HG03108 (cell line): Measurements from ENCODE around the gene CDRT15.
"Not testable (repeated sequence)": the region's sequence is repeated elsewhere in the genome, so short reads cannot be mapped to it uniquely, and the experiment has no call there.

Source experiments
- ATAC-seq: cut with Tn5 transposase; IDR thresholded peaks from one replicate; pipeline ENCODE4 v1.9.1; 2021; ENCODE audit warnings: moderate library complexity; ENCODE audit not compliant: unreplicated experiment

CDRT15 gene

DNA sequence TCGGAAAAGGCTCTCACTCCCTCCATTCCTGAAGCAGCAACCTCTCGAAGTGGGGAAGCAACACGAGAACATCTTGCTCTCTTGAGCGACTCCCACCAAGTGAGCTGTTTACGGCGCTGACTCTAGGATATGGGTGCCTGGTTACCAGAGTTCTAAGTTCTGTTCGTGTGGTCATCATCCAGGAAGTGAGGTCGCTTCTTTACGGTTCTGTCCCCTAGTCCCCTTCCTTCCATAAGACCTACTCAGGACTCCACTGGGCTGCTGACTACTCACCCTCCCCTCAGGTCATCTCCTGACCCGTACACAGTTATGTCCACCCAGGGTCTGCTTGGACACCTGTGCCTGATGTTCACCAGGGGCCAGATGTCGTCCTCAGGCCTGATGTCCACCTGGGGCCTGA, at the start of gene CDRT15:
TSS of gene CDRT15 (minus strand) at position 101 of the 400 bp plus-strand sequence. CDS start at position 72, 29 bp downstream.
- ATAC-seq, result not testable (repeated sequence)

DNA sequence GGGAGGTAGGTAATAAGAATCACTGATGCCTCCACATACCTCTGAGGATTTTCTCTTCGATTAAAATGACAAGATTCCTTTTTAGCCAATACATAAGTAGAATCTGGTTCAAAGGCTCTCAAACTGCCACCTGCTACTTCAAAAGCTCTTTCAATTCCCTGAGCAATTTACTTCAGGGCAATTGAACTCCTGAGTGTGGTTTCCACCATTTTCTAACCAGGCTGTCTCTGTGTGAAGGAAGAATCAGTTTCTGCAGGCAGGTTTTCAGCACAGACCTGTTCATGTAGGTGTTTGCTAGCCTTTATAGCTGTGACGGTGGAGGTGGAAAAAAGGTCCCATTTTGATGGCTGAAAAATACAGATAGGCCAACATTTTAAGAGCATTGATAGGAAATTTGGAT, 46.1 kb upstream of the CDRT15 start:
- ATAC-seq, result no peak

DNA sequence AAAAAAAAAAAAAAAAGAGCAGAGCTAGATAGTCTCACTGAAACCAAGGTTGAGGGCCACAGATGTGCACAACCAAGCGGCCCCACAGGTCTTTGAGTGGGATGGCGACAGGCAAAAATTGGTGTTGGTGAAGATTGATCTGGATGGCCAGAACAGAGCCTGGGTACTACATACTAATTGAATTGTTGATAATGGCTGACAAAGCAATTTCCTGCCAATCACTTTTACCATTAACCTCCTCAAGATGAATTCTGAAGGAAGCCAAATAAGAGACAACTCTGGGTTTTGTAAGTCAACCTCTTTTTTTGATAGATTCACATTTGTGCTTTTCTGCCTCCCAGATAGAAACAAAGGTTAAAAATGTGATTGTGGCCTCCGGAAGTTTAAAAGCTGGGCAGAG, 44.9 kb upstream of the CDRT15 start:
- no peak for ATAC-seq

DNA sequence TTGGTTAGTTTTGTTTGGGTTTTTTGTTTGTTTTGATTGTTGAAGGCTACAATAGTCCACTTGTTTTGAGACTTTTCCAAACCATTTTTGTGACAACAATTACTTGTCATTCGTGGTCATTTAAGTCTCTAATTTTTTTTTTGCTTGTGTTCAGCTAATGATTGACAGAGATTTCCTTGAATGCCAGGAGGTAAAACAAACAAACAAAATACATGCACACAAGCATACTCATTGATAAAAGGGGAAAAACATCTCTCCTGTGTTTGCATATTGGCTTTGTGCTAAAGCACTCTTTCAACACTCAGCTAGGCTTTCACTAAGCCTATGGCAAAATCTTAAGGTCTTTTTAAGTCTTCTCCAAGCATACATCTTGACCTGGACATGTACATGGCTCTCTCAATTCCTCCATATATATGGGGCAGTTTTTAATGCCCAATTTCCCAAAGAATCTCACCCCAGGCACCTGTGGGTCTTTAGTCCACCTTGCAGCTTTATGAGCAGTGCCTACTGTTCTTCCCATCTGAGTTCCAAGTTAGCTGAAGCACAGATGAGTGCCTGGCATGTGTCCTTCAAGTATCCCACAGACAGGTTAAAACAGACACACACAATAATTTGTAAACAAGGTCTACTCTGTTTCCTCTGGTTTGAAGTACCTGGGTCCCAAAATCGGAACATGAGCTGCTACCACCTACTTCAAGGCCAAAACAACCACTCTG, 40.0 kb upstream of the CDRT15 start:
- ATAC-seq, result no peak

DNA sequence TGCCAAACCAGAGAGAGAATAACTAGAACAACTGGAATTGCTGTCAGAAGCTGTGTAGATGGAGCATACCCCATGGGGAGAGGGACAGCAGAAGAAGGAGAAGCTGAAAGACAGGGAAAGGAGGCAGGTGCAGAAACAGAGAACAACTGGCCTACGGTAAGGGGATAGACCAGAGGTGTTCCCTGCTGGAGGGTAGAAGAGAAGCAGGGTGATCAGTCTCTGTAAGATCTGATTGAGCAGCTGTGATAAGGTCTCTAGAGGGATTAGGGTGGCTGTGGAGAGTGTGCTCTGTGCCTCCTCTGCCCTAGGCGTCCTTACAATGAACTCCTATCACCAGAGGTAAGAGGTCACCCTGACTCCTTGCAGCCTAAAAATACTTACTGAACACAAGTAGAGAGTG, 33.8 kb upstream of the CDRT15 start:
- no peak for ATAC-seq

DNA sequence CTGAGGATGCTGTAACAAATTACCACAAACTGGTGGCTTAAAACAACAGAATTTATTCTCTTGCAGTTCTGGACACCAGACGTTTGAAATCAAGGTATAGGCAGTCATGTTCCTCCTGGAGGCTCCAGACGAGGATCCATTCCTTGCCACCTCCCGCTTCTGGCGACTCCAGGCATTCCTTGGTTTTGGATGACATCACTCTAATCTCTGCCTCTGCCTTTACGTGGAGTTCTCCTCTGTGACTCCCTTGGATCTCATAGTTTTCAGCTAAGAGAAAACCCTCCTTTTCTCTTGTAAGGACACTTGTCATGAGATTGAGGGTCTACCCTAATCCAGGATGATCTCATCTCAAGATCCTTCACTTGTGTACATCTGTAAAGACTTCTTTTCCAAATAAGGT, 32.8 kb upstream of the CDRT15 start:
- ATAC-seq, result no peak

DNA sequence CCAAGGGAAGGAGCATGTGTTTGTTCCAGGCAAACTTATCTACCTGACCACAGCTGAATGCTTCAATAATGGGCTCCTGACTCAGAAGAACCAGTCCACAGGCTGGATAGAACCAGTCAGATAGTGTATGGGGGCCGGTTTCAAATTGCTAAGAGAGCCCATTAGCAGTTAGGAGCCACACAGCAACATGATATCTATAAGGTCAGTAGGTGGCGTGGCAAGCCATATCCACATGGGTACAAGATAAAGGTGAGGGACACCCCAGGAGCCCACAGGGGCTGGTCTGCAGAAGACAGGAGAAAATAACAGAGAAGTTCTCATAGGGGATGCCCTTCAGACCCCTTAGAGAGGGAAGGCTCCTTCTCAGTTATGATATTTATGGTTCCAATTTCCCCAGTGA, 31.6 kb upstream of the CDRT15 start:
- ATAC-seq, result no peak

DNA sequence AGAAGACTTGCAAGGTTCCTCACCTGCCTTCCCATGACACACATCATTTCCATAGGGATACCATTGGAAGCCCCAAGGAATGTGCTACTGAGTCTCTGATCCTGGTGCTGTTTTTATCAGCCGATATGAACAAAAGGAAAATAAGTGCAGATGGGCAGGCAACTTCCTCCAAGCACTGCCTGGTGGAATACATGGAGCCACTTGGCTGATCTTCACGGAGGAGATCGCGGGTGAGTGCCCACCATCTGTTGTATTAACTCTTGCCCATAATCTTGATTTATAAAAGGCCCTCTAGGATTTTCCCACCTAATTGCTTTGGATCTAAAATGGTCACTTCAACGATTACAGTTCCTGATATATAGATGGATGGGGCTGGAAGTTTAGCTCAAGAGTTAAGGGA, 24.7 kb upstream of the CDRT15 start:
- ATAC-seq, result no peak

DNA sequence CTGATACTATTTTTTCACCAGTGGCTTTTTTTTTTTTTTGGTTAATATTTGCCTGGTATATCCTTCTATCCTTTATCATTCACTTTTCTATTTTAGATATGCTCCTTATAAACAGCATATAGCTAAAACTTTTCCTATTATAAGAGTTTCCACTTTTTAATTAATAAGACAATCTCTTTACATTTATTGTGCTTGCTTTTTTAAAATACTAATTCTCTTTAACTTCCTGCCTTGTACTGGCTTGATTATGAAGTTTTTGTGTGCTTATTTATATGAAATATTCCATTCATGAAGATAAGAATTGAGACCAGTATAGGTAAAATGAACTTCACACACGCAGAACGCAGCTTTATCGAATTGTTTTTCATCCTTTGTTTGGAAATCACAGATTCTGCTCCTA, 9.0 kb upstream of the CDRT15 start:
- ATAC-seq, result no peak

DNA sequence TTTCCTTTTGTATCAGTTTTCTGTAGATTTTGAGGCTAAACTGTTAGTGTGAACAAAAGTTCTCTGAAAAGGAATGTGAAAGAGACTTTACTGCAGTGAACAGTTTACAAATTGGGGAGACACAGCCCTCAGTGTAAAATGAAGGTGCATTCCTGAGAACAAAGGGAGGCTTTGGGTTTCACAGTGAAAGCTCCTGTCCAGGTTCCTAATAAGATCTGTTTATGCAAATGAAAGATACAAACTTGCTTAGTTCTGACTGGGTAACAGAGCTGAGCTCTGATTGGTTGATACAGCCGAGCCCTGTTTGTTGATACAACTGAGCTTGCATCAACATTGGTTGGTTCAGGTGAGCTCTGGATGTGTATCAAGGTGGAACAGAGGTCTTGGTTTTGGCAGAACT, 8.3 kb upstream of the CDRT15 start:
- no peak for ATAC-seq

DNA sequence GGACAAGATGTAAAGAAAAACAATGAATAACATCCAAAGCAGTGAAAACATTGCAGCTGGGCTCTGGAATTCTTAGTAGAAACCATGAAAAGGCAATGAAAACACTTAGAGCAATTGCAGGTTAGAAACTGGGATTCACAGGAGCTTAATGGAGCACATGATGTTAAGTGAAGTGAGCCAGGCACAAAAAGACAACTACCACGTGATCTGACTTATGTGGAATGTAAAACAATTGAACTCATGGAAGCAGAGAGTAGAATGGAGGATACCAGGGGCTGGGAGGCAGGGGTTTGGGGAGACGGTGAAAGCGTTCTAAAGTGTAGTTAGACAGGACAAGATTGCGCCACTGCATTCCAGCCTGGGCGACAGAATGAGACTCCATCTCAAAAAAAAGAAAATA, 2.6 kb upstream of the CDRT15 start:
- ATAC-seq, result not testable (repeated sequence)

DNA sequence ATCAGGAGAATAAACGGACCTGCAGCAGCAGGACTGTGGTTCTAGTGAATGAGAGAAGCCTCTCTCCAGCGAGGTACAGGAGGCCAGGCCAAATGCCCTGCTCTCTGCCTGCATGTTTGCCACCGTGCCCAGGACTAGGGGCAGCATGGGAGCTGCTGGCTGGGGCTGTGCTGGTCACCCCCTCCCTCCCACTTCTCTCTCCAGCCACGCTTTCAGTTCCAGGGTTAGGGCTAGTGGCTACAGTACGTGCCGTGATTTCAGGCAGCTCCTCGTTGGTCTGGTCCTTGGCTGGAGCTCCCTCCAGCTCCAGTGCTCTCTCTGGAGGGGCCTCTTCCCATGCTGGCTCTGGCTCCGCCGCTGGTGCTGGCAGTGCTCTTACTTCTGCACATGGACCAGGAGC, 630 bp downstream of the CDRT15 start:
- not testable (repeated sequence) for ATAC-seq

DNA sequence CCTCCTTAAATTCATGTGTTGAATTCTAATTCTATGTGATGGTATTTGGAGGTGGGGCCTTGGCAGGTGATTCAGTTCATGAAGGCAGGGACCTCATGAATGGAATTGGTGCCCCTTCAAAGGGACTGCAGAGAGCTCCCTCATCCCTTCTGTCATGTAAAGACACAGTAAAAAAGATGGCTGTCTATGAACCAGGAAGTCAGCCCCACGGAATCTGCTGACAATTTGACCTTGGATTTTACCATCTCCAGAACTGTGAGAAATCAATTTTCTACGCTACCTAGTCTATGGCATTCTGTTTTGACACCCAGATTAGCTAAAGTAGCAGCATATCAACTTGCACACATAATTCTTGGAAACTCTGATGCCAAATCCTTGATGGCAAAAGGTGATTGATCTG, 1.6 kb downstream of the CDRT15 start:
- not testable (repeated sequence) for ATAC-seq

DNA sequence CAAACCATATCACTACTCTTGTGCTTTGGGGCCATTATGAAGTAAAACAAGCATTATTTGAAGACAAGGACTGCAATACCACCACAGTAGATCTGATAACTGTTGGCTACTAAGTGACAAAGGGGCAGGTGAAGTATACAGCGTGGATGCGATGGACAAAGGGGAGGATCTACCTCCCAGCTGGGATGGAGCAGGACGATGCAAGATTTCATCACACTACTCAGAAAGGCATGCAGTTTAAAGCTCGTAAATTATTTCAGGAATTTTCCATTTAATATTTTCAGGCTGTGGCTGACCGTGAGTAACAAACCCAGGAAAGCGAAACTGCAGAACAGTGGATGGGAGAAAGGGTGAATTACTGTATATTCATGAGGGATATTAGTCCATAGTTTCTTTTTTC, 5.5 kb downstream of the CDRT15 start:
- not testable (repeated sequence) for ATAC-seq

DNA sequence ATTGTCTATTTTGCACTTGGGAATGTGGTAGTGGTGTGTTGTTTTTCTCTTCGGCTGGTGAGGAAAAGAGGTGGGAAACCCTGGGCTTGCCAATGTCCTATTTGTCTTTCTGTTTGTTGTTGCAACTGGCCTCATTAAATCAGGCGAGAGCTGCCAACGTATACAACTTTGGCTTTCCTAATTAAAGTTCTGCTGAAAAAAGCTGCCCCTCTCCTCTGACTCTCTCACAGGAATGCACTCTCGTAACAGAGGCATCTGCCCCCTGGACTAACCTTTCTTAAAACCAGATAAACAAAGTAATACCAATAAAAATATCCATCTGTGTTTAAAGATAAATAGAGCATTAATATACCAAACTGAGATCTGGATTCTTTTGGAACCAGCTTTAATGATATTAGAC, 7.8 kb downstream of the CDRT15 start:
- ATAC-seq, result no peak

DNA sequence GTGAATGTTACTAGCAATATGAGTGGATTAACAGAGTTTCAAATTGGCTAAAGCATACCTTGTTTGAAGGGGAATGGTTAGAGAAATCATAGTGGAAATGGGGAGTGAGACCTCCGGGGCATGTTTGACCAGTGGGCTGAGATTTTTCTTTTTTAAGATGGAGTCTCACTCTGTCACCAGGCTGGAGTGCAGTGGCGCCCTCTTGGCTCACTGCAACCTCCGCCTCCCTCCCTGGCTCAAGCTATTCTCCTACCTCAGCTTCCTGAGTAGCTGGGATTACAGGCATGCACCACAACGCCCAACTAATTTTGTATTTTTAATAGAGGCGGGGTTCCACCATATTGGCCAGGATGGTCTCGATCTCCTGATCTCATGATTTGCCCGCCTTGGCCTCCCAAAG, 9.6 kb downstream of the CDRT15 start:
- ATAC-seq, result no peak

DNA sequence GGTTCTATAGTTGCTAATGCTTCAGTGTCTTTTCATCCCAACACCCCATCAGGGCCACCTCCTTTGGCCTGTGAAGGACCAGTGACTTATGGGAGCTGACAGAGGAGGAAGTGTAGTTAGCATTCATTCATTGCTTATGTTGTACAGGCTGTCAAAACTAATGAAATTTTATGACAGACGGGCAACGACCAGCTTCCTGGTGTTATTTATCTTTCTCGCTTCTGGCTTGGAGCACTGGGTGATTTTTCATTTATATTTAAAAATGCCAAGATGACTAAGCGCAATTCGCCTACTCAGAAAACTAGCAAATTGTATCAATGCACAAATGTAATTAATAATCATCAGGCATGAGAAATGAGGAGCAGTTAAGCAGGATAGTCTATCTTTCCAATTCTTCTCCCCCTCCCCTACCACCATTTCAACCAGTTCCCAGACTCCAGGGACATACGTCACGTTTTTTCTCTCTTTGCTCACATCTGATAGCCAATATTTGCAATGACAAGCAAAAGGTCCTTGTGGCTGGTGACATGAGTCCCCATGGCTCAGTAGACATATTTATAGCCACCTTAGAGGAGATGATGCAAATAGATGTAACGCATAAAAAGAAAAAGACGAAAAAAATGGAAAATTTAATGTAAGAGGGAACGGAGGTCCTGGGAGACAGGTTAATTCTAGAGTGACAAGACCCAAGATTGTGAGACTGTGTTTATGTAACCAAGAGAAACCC, 11.2 kb downstream of the CDRT15 start:
- no peak for ATAC-seq

DNA sequence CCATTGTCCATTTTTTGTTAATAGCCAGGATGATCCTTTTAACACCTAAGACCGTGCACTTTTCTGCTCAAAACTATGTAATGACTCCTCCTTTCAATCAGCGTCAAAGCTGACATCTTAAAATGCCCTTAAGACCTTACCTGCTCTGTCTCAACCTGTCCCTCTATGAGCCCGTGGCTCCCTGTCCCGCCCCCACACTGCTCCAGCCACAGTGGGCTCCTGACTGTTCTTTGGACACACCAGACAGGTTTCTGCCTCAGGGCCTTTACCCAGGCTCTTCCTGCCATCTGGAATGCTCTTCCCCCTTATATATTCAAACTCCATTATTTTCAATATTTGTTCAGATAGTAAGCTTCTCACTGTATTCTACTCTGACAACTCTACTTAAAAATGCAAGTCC, 14.1 kb downstream of the CDRT15 start:
- no peak for ATAC-seq

DNA sequence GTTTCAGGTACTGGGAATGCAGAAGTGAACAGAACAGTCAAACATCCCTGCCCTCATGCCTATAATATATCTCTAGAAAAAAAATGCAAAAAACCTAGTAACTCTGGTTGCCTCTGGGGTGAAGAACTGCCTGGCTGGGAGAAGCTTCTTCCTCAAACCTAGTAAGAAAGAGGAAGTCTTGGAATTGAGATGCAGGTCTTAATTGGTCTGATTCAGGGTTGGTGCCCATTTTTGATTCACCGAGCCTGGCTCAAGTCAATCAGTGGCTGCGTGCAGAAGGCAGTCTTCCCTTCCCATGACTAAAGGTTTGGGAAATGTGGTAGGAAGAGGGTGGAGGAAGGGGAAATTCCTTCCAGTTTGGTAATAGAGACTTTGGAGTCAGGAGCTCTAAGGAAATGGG, 22.4 kb downstream of the CDRT15 start:
- no peak for ATAC-seq

DNA sequence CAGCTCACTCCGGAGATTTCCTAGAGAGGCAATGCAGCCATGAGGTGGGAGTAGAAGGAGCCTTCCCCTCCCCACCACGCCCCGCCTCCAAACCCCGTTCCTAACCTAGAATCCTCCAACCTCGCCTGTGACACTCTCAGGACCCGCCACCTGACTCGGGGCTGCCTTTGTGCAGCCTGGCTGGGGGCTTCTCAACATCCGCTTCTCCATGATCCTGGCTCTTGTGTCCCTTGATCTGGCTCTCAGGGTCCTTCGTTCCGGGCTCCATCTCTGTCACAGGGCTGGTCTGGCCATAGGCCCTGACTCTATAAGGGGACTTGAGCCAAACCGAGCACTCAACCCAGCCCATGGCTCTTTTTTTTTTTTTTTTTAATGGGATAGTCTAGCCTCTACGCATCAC, 24.3 kb downstream of the CDRT15 start:
- no peak for ATAC-seq

DNA sequence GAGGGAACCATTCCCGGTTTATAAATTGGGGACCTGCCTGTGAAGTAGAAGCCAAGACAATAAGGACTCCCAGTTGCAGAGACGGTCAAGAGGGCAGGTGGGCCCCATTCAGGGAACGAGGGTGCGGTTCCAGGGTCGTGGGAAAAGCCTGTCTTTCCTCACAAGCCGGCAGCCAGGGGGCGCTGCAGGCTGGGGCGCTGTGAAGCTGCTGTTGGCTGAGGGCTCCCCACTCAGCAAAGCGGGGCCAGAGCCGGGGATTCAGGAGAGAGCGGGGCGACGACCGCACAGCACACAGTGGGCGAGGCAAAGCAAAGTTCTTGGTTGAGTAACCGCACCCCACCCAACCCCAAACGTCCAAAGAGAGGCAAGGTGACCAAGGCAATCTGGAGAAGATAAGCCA, 24.9 kb downstream of the CDRT15 start:
- ATAC-seq, result no peak

DNA sequence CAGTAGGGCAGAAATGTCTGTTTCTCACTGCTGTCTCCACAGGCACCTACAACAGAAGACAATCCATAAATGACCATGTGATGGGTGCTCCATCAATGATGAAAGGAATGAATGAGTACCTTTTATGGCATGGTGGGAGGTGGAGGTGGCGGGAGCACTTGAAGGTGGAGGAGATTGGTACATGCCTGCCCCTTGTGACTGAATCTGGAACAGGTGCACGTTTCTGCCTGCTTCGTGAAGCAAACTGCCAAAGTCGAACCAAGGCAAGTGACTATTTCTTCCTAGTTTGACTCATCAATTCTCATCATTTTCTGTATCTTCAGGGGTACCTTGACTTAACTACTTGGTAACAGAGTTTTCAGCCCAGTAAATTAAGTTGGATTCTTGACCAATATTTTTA, 25.4 kb downstream of the CDRT15 start:
- ATAC-seq, result no peak

DNA sequence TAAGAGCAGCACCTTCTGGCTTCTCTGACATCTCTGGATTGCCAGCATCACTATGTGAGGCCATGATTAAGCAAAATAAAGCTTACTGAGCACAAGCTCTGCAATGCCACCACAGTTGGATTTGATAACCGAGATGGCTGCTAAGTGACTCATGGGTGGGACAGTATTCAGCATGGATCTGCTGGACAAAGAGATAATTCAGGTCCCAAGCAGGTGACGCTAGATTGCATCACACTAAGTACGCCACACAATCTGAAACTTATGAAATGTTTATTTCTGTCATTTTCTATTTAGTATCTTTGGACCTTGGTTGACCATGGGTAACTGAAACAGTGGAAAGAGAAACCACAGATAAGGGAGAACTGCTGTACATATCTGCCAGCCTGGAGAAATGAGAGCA, 27.4 kb downstream of the CDRT15 start:
- ATAC-seq, result no peak
